ENCODE data around the gene OLFML1.

DNA sequence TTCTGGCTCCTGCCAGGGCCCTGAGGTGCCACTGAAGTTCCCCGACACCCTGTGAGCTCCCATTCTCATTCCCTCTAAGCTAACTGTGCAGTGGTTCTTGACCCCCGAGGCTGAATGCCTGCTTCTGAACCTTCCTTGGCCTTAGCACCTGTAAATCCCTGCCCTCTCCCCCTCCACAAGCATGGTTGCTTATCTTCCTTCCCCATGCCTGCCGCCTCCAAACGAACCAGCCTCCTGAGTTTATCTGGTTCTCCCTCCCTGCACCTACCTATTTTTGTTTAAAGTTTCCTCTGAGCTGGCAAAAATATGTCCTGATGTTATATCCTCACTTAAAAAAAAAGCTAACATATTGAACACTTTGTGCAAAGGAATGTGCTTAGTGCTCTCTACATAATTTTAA, 62.4 kb downstream of the OLFML1 start:
- TF ChIP-seq, protein P1, sequence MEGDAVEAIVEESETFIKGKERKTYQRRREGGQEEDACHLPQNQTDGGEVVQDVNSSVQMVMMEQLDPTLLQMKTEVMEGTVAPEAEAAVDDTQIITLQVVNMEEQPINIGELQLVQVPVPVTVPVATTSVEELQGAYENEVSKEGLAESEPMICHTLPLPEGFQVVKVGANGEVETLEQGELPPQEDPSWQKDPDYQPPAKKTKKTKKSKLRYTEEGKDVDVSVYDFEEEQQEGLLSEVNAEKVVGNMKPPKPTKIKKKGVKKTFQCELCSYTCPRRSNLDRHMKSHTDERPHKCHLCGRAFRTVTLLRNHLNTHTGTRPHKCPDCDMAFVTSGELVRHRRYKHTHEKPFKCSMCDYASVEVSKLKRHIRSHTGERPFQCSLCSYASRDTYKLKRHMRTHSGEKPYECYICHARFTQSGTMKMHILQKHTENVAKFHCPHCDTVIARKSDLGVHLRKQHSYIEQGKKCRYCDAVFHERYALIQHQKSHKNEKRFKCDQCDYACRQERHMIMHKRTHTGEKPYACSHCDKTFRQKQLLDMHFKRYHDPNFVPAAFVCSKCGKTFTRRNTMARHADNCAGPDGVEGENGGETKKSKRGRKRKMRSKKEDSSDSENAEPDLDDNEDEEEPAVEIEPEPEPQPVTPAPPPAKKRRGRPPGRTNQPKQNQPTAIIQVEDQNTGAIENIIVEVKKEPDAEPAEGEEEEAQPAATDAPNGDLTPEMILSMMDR (IDR thresholded peaks at IDR 0.05), result no peak
- TF ChIP-seq POLR2A (IDR thresholded peaks at IDR 0.05), result no peak

All from right lobe of liver (tissue), 4 donors.